ENCODE data around the gene SLC35F5.
"Not testable (repeated sequence)": the region's sequence is repeated elsewhere in the genome, so short reads cannot be mapped to it uniquely, and the experiment has no call there.

SLC35F5 gene

GRCh38 chr2:113692698-113693428 lies 63.6 kb downstream of the SLC35F5 start:
- peak in 1 of 2 donors; percentile 17 for DNase-seq

- peak; percentile 40 to 72 for DNase-seq
These were observed 65.6 kb downstream of the SLC35F5 start for GRCh38 chr2:113690871-113691270.

- no peak for DNase-seq
These were observed 69.9 kb downstream of the SLC35F5 start for GRCh38 chr2:113686537-113686936.

GRCh38 chr2:113685471-113685870 lies 71.0 kb downstream of the SLC35F5 start:
- DNase-seq = no peak

GRCh38 chr2:113679457-113679856 lies 77.0 kb downstream of the SLC35F5 start:
- no peak for DNase-seq

GRCh38 chr2:113677330-113677729 lies 79.1 kb downstream of the SLC35F5 start:
- no peak for DNase-seq

GRCh38 chr2:113676623-113677266 lies 79.7 kb downstream of the SLC35F5 start:
- no peak for DNase-seq

GRCh38 chr2:113675875-113676274 lies 80.6 kb downstream of the SLC35F5 start:
- no peak for DNase-seq

- DNase-seq = peak; percentile 25 to 30
These were observed 84.0 kb downstream of the SLC35F5 start for GRCh38 chr2:113672326-113672932.

- DNase-seq = not testable (repeated sequence)
These were observed 87.4 kb downstream of the SLC35F5 start for GRCh38 chr2:113669013-113669412.

GRCh38 chr2:113664761-113665533 lies 91.5 kb downstream of the SLC35F5 start:
- DNase-seq = not testable (repeated sequence)

- not testable (repeated sequence) for DNase-seq
These were observed 93.0 kb downstream of the SLC35F5 start for GRCh38 chr2:113663285-113664060.
